Measurements from ENCODE around the gene RRAS2.
"Not testable (repeated sequence)": the region's sequence is repeated elsewhere in the genome, so short reads cannot be mapped to it uniquely, and the experiment has no call there.

DNA sequence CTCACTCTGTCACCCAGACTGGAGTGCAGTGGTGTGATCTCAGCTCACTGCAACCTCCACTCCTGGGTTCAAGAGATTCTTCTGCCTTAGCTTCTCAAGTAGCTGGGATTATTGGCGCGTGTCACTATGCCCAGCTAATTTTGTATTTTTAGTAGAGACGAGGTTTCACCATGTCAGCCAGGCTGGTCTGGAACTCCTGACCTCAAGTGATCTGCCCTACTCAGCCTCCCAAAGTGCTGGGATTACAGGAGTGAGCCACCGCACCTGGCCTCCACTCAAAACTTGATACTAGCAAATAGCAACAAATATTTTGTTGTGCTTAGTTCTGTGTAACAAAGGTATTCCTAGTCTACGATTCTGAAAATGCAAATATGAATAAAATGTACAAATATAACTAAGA, 14.0 kb downstream of the RRAS2 start:
- not testable (repeated sequence) for TF ChIP-seq ZNF639 (tag by site-specific recombination; IDR thresholded peaks at IDR 0.05); ZNF23 (tag by site-specific recombination; IDR thresholded peaks at IDR 0.05; ENCODE audit: borderline replicate concordance); REPIN1 (tag by site-specific recombination; IDR thresholded peaks at IDR 0.05; ENCODE audit: low read depth); GLI4 (tag by site-specific recombination; IDR thresholded peaks at IDR 0.05)
- TF ChIP-seq, protein P1, sequence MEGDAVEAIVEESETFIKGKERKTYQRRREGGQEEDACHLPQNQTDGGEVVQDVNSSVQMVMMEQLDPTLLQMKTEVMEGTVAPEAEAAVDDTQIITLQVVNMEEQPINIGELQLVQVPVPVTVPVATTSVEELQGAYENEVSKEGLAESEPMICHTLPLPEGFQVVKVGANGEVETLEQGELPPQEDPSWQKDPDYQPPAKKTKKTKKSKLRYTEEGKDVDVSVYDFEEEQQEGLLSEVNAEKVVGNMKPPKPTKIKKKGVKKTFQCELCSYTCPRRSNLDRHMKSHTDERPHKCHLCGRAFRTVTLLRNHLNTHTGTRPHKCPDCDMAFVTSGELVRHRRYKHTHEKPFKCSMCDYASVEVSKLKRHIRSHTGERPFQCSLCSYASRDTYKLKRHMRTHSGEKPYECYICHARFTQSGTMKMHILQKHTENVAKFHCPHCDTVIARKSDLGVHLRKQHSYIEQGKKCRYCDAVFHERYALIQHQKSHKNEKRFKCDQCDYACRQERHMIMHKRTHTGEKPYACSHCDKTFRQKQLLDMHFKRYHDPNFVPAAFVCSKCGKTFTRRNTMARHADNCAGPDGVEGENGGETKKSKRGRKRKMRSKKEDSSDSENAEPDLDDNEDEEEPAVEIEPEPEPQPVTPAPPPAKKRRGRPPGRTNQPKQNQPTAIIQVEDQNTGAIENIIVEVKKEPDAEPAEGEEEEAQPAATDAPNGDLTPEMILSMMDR (tag by site-specific recombination; IDR thresholded peaks at IDR 0.05), result not testable (repeated sequence)
